HCT116 (cell line): ENCODE results near the gene ATAT1. TPM values are rescaled to one million over a fixed set of nuclear protein-coding genes. Genes with fewer than 3 reads are reported as not detected.

Experiments used
- ATAC-seq: fragments of 200-7000 bp; cut with Tn5 transposase; 2 replicates; pipeline ENCODE4 v1.9.1; 2020; ENCODE audit warnings: mild to moderate bottlenecking, moderate library complexity
- BruUV-seq: library from RNA; stranded (reverse); fragments of 400-500 nt; replicated peaks from 2 replicates; lab custom pipeline; 2021; lab: Mats Ljungman, UMichigan
- CTCF ChIA-PET: fragments of 300-600 bp; sonication (Branson Sonifier 250); formaldehyde crosslinking; loops from one replicate; lab custom pipeline; 2021; ENCODE audit warnings: antibody characterized with exemption; lab: Charles Lee
- POLR2A ChIA-PET: fragments of 300-600, 350-600 bp; sonication (Branson Sonifier 250); formaldehyde crosslinking; loops from one replicate; lab custom pipeline; 2021; ENCODE audit warnings: antibody characterized with exemption; lab: Charles Lee
- RAD21 ChIA-PET, 2 experiments: fragments of 300-600 bp; sonication (Branson Sonifier 250); formaldehyde crosslinking; loops; one replicate each; lab custom pipeline; 2023; ENCODE audit warnings: low total read pairs in 2 of 2; ENCODE audit not compliant: uncharacterized antibody in 2 of 2, unreplicated experiment in 2 of 2, low non-redundant PET in 1 of 2; lab: Charles Lee
- DNase-seq: peaks from one replicate; pipeline ENCODE4 v3.0.0-alpha.2; 2010; ENCODE audit warnings: low read depth, low spot score
- H2AFZ ChIP-seq: fragments of 200-600 bp; shearing (Covaris generic), sonication (generic); 2 replicates; pipeline ENCODE4 v1.6.1; 2017; ENCODE audit warnings: low read depth, mixed run types, mixed read lengths, antibody characterized with exemption, low read length; ENCODE audit not compliant: poor library complexity, severe bottlenecking
- H3K27ac ChIP-seq: 2 replicates; pipeline ENCODE4 v1.5.1; 2012; ENCODE audit warnings: low read depth, low read length
- H3K27me3 ChIP-seq: fragments of 200-600 bp; sonication (generic); 2 replicates; pipeline ENCODE4 v1.6.1; 2016; ENCODE audit warnings: mixed run types, low read length, mixed read lengths; ENCODE audit not compliant: insufficient read depth
- H3K36me3 ChIP-seq, 2 experiments: fragments of 200-500 bp in 1 of 2; fragments of 200-600 bp in 1 of 2; sonication (Bioruptor generic) in 1 of 2; sonication (generic) in 1 of 2; 2 replicates each; pipeline versions ENCODE4 v1.5.1 to v1.6.1; 2014 to 2016; ENCODE audit warnings: low read length in 2 of 2, inconsistent platforms in 1 of 2, mixed read lengths in 1 of 2, mixed run types in 1 of 2; ENCODE audit not compliant: insufficient read depth in 2 of 2, control insufficient read depth in 1 of 2
- H3K4me1 ChIP-seq, 2 experiments: fragments of 200-600 bp in 1 of 2; sonication (generic) in 1 of 2; 2 replicates each; pipeline versions ENCODE4 v1.5.1 to v1.6.1; 2012 to 2017; ENCODE audit warnings: low read length in 2 of 2, inconsistent platforms in 1 of 2, mild to moderate bottlenecking in 1 of 2, mixed read lengths in 1 of 2, mixed run types in 1 of 2, moderate library complexity in 1 of 2; ENCODE audit not compliant: insufficient read depth in 2 of 2, control insufficient read depth in 1 of 2
- H3K4me2 ChIP-seq: fragments of 200-600 bp; sonication (generic); 2 replicates; pipeline ENCODE4 v1.6.1; 2017; ENCODE audit warnings: mixed run types, low read length, mixed read lengths
- H3K4me3 ChIP-seq, 2 experiments: fragments of 200-600 bp in 1 of 2; sonication (generic) in 1 of 2; replicated peaks in 1 of 2; 2 replicates each; pipeline ENCODE4 v1.5.1; 2011 to 2016; ENCODE audit warnings: low read length in 2 of 2, control low read depth in 1 of 2, low read depth in 1 of 2, mild to moderate bottlenecking in 1 of 2, mixed read lengths in 1 of 2, mixed run types in 1 of 2
- H3K79me2 ChIP-seq: fragments of 200-600 bp; sonication (generic); 2 replicates; pipeline ENCODE4 v1.6.1; 2017; ENCODE audit warnings: mild to moderate bottlenecking, mixed run types, low read length, moderate library complexity, mixed read lengths; ENCODE audit not compliant: insufficient read depth
- H3K9ac ChIP-seq: fragments of 200-600 bp; sonication (generic); 2 replicates; pipeline ENCODE4 v1.6.1; 2016; ENCODE audit warnings: low read length, mixed read lengths
- H3K9me2 ChIP-seq: fragments of 200-600 bp; sonication (generic), shearing (Covaris generic); 2 replicates; pipeline ENCODE4 v1.6.1; 2017; ENCODE audit warnings: mixed run types, mild to moderate bottlenecking, moderate library complexity; ENCODE audit not compliant: insufficient read depth
- H3K9me3 ChIP-seq, 2 experiments: fragments of 200-500 bp in 1 of 2; fragments of 200-600 bp in 1 of 2; sonication (Bioruptor generic) in 1 of 2; sonication (generic) in 1 of 2; 2 replicates each; pipeline ENCODE4 v1.6.1; 2014 to 2017; ENCODE audit warnings: low read length in 2 of 2, mixed read lengths in 2 of 2, inconsistent platforms in 1 of 2, low read depth in 1 of 2, mild to moderate bottlenecking in 1 of 2, mixed run types in 1 of 2, moderate library complexity in 1 of 2; ENCODE audit not compliant: control insufficient read depth in 1 of 2, insufficient read depth in 1 of 2
- H4K20me1 ChIP-seq: fragments of 200-600 bp; sonication (generic), shearing (Covaris generic); 2 replicates; pipeline ENCODE4 v1.6.1; 2017; ENCODE audit warnings: mixed run types, mild to moderate bottlenecking, moderate library complexity; ENCODE audit not compliant: insufficient read depth
- ELF1 ChIP-seq: IDR thresholded peaks from 2 replicates; pipeline ENCODE4 v1.6.1; 2012; ENCODE audit warnings: low read depth, borderline replicate concordance
- EZH2phosphoT487 ChIP-seq: fragments of 200-600 bp; IDR thresholded peaks from 2 replicates; pipeline ENCODE4 v1.6.1; 2018; ENCODE audit warnings: antibody characterized with exemption, borderline replicate concordance
- JUND ChIP-seq: IDR thresholded peaks from 2 replicates; pipeline ENCODE4 v1.6.1; 2012
- POLR2A ChIP-seq: IDR thresholded peaks from 2 replicates; pipeline ENCODE4 v1.7.0; 2011; ENCODE audit warnings: borderline replicate concordance; ENCODE audit not compliant: insufficient read depth, insufficient read length; ENCODE audit errors: extremely low read depth
- POLR2AphosphoS5 ChIP-seq: IDR thresholded peaks from 2 replicates; pipeline ENCODE4 v1.6.1; 2011; ENCODE audit warnings: mild to moderate bottlenecking, low read depth, low read length, moderate library complexity
- intact Hi-C: fragments of 100-400 bp; cut with micrococcal nuclease; formaldehyde crosslinking; loops from 2 replicates; pipeline ENCODE4 v1.10.0; 2022
- total RNA-seq: library from RNA; stranded (reverse); gene quantifications from one replicate; pipeline ENCODE4 v1.2.1, GENCODE V29; 2021; ENCODE audit not compliant: unreplicated experiment
- TF ChIP-seq, protein P1 (sequence below): IDR thresholded peaks from 2 replicates; pipeline ENCODE4 v1.6.1; 2012

ATAT1 gene
- total RNA-seq, 1 experiment from 2014 or later: 19.8 TPM

DNA sequence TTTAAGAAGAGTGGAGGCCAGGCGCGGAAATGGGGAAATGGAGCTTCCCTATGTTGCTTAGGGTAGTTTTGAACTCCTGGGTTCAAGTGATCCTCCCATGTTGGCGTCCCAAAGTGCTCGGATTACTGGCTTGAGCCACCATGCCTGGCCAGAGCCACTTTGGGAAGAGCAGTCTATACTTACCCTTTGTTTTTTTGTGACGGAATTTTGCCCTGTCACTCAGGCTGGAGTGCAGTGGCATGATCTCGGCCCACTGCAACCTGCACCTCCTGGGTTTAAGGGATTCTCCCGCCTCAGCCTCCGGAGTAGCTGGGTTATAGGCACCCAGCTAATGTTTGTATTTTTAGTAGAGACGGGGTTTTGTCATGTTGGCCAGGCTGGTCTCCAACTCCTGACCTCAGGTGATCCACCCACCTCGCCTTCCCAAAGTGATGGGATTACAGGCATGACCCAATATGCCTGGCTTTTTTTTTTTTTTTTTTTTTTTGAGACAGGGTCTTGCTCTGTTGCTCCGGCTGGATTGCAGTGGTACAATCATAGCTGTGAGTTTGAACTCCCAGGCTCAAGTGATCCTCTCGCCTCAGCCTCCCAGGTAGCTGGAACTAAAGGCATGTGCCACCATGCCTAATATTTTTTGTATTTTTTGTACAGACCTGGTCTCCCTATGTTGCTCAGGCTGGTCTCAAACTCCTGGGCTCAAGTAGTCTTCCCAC lies 27.6 kb upstream of the ATAT1 start:
- ATAC-seq: no peak
- Histone ChIP-seq H3K9ac (no peak overlapping the region), H3K36me3 (peaks cover 21 to 40% of the 10 kb centered on the region in 2 experiments), H3K4me1 (peaks cover 0 to 14% of the 10 kb centered on the region in 2 experiments; a peak in 2 of 4 replicates), H3K4me2 (no peak overlapping the region), H3K79me2 (no peaks in the 10 kb centered on the region), H2AFZ (no peak overlapping the region), H3K27me3 (no peaks in the 10 kb centered on the region), H3K9me3 (no peaks in the 10 kb centered on the region), H3K4me3 (no peak overlapping the region), H3K27ac (no peak overlapping the region), H3K9me2 (no peaks in the 10 kb centered on the region), H4K20me1 (no peaks in the 10 kb centered on the region; the same call in 1 of the 2 replicates)
- RAD21 ChIA-PET: no interaction called here
- intact Hi-C loops: loop anchor here (5.0 kb wide), 1 partner anchor 133 kb away; no protein-coding TSS in a partner anchor
- POLR2A ChIA-PET: interaction anchor here (0.9 to 4.2 kb wide), 6 partner anchors 9 to 132 kb away, joined by 3 to 28 read pairs (median 8); partner anchors contain the start of gene ABCF1
- no TSS peak for BruUV-seq
- CTCF ChIA-PET: interaction anchor here (2.0 to 3.5 kb wide), 3 partner anchors 58 to 145 kb away, joined by 4 to 17 read pairs (median 16); no protein-coding TSS in a partner anchor
- no peak for DNase-seq
- TF ChIP-seq ELF1: no peak
- TF ChIP-seq POLR2A: no peak
- TF ChIP-seq POLR2AphosphoS5: peak; percentile 55; the same call in 1 of the 2 replicates
- TF ChIP-seq JUND: no peak
- TF ChIP-seq, all 23 proteins: peak for 1

- no peaks in the 10 kb centered on the region; the same call in 1 of the 2 replicates for H4K20me1 ChIP-seq
- no peak overlapping the region for H3K4me3 ChIP-seq
- no peak overlapping the region for H3K27ac ChIP-seq
- ChIA-PET POLR2A (interaction anchor here (0.6 to 4.2 kb wide), 7 partner anchors 8 to 131 kb away, joined by 3 to 28 read pairs (median 3); no protein-coding TSS in a partner anchor), RAD21 (no interaction called here), CTCF (interaction anchor here (1.3 to 1.5 kb wide), 2 partner anchors 11 to 131 kb away, joined by 3 read pairs; no protein-coding TSS in a partner anchor)
- ATAC-seq (no peak), DNase-seq (no peak)
- H3K4me1 ChIP-seq: peaks cover 0 to 14% of the 10 kb centered on the region in 2 experiments; a peak in 2 of 4 replicates
- H3K9me3 ChIP-seq: no peaks in the 10 kb centered on the region
- no peak overlapping the region for H2AFZ ChIP-seq
- no TSS peak for BruUV-seq
- peaks cover 28 to 42% of the 10 kb centered on the region in 2 experiments for H3K36me3 ChIP-seq
- H3K79me2 ChIP-seq: no peaks in the 10 kb centered on the region
- TF ChIP-seq EZH2phosphoT487: no peak
- TF ChIP-seq, protein P1, sequence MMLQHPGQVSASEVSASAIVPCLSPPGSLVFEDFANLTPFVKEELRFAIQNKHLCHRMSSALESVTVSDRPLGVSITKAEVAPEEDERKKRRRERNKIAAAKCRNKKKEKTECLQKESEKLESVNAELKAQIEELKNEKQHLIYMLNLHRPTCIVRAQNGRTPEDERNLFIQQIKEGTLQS: no peak
- H3K9me2 ChIP-seq: no peaks in the 10 kb centered on the region
- no peak overlapping the region for H3K4me2 ChIP-seq
- H3K27me3 ChIP-seq: no peaks in the 10 kb centered on the region
- intact Hi-C loops: loop anchor here (5.0 kb wide), 1 partner anchor 133 kb away; no protein-coding TSS in a partner anchor
- H3K9ac ChIP-seq: no peak overlapping the region
These were observed 26.9 kb upstream of the ATAT1 start for GRCh38 chr6:30599625-30600324.
